PC-9 (cell line): Measurements from ENCODE around the gene NFYC. TPM values are rescaled to one million over a fixed set of nuclear protein-coding genes. Genes with fewer than 3 reads are reported as not detected.

Experiments used
- BruUV-seq: library from RNA; stranded (reverse); fragments of 400-500 nt; replicated peaks from 2 replicates; lab custom pipeline; 2021; lab: Mats Ljungman, UMichigan
- CTCF ChIA-PET: fragments of 300-600 bp; sonication (Branson Sonifier 250); formaldehyde crosslinking; loops from one replicate; lab custom pipeline; 2022; ENCODE audit warnings: antibody characterized with exemption; lab: Charles Lee
- POLR2A ChIA-PET: fragments of 300-600 bp; sonication (Branson Sonifier 250); formaldehyde crosslinking; loops from one replicate; lab custom pipeline; 2022; ENCODE audit warnings: antibody characterized with exemption; ENCODE audit not compliant: unreplicated experiment; lab: Charles Lee
- DNase-seq, 2 experiments: peaks; one replicate each; pipeline versions ENCODE4 v3.0.0 to v3.0.0-alpha.2; 2015 to 2022; ENCODE audit warnings: mixed read lengths in 1 of 2
- H2AFZ ChIP-seq: fragments of 200-600 bp; sonication (generic); 2 replicates; pipeline ENCODE4 v1.8.1; 2017; ENCODE audit warnings: antibody characterized with exemption
- H3F3A ChIP-seq: fragments of 200-600 bp; sonication (generic); 2 replicates; pipeline ENCODE4 v1.8.1; 2017; ENCODE audit warnings: antibody characterized with exemption, mild to moderate bottlenecking, low read depth; ENCODE audit not compliant: insufficient read depth
- H3K27ac ChIP-seq: fragments of 200-600 bp; sonication (generic); 2 replicates; pipeline ENCODE4 v1.6.1; 2016; ENCODE audit warnings: mixed run types
- H3K27me3 ChIP-seq: fragments of 200-600 bp; sonication (generic); 2 replicates; pipeline ENCODE4 v1.6.1; 2016; ENCODE audit warnings: low read depth, mixed run types; ENCODE audit not compliant: insufficient read depth
- H3K36me3 ChIP-seq: fragments of 200-600 bp; sonication (generic); 2 replicates; pipeline ENCODE4 v1.6.1; 2016; ENCODE audit warnings: low read depth, mixed run types
- H3K4me1 ChIP-seq: fragments of 200-600 bp; sonication (generic); replicated peaks from 2 replicates; pipeline ENCODE4 v1.6.1; 2016; ENCODE audit warnings: mixed run types; ENCODE audit not compliant: insufficient read depth
- H3K4me2 ChIP-seq: fragments of 200-600 bp; sonication (generic); 2 replicates; pipeline ENCODE4 v1.6.1; 2017; ENCODE audit warnings: mixed run types
- H3K4me3 ChIP-seq: fragments of 200-600 bp; sonication (generic); 2 replicates; pipeline ENCODE4 v1.6.1; 2016; ENCODE audit warnings: mixed run types
- H3K79me2 ChIP-seq: fragments of 200-600 bp; sonication (generic); 2 replicates; pipeline ENCODE4 v1.6.1; 2017; ENCODE audit warnings: low read depth, mixed run types
- H3K9me2 ChIP-seq: fragments of 200-600 bp; sonication (generic); 2 replicates; pipeline ENCODE4 v1.8.1; 2017; ENCODE audit warnings: mild to moderate bottlenecking; ENCODE audit not compliant: insufficient read depth
- H3K9me3 ChIP-seq: fragments of 200-600 bp; sonication (generic); 2 replicates; pipeline ENCODE4 v1.8.1; 2016; ENCODE audit warnings: low read depth; ENCODE audit not compliant: insufficient read depth
- H4K20me1 ChIP-seq: fragments of 200-600 bp; sonication (generic); 2 replicates; pipeline ENCODE4 v1.8.1; 2017; ENCODE audit not compliant: insufficient read depth
- CTCF ChIP-seq: fragments of 200-600 bp; sonication (generic); conservative IDR thresholded peaks from 2 replicates; pipeline ENCODE4 v1.6.1; 2017; ENCODE audit warnings: mixed run types, antibody characterized with exemption, mild to moderate bottlenecking, moderate library complexity
- EZH2 ChIP-seq: fragments of 200-600 bp; sonication (generic); IDR thresholded peaks from 2 replicates; pipeline ENCODE4 v1.8.0; 2017; ENCODE audit warnings: antibody characterized with exemption, low read depth
- intact Hi-C: fragments of 100-400 bp; cut with micrococcal nuclease; formaldehyde crosslinking; loops from one replicate; pipeline ENCODE4 v1.10.0; 2022; ENCODE audit not compliant: unreplicated experiment
- total RNA-seq: library from RNA; stranded (reverse); gene quantifications from 2 replicates; pipeline ENCODE4 v1.2.3, GENCODE V29; 2021

NFYC gene
- total RNA-seq, 1 experiment from 2014 or later = 91.1 TPM

- Histone ChIP-seq H3K4me1 (no peaks in the 10 kb centered on the region), H3K9me2 (no peaks in the 10 kb centered on the region), H2AFZ (no peak overlapping the region), H3K4me3 (no peak overlapping the region), H3K27ac (no peak overlapping the region), H3K4me2 (no peak overlapping the region), H3K79me2 (no peaks in the 10 kb centered on the region), H3K9me3 (no peaks in the 10 kb centered on the region), H3K36me3 (no peaks in the 10 kb centered on the region), H3K27me3 (no peaks in the 10 kb centered on the region), H3F3A (no peaks in the 10 kb centered on the region; the same call in 1 of the 2 replicates), H4K20me1 (no peaks in the 10 kb centered on the region)
- ChIA-PET POLR2A (interaction anchor here (0.8 kb wide), 1 partner anchor 90 kb away, joined by 10 read pairs; no protein-coding TSS in a partner anchor), CTCF (no interaction called here)
- no peak for DNase-seq
- TF ChIP-seq CTCF (no peak), EZH2 (no peak)
- intact Hi-C loops = no loop called here
- BruUV-seq = no TSS peak
Measured at GRCh38 chr1:40793617-40794016, 102.1 kb downstream of the NFYC start.

GRCh38 chr1:40794048-40794447 is 102.5 kb downstream of the NFYC start:
- POLR2A ChIA-PET = interaction anchor here (0.8 kb wide), 1 partner anchor 90 kb away, joined by 10 read pairs; no protein-coding TSS in a partner anchor
- Histone ChIP-seq H3K4me1 (no peaks in the 10 kb centered on the region), H3K27ac (no peak overlapping the region), H3K4me3 (no peak overlapping the region), H3K79me2 (no peaks in the 10 kb centered on the region), H2AFZ (no peak overlapping the region), H3K27me3 (no peaks in the 10 kb centered on the region), H3K9me2 (no peaks in the 10 kb centered on the region), H4K20me1 (no peaks in the 10 kb centered on the region), H3K9me3 (no peaks in the 10 kb centered on the region), H3F3A (no peaks in the 10 kb centered on the region; the same call in 1 of the 2 replicates), H3K4me2 (no peak overlapping the region), H3K36me3 (no peaks in the 10 kb centered on the region)
- BruUV-seq = no TSS peak
- DNase-seq = no peak
- intact Hi-C loops = no loop called here
- CTCF ChIA-PET = no interaction called here
- TF ChIP-seq CTCF (no peak), EZH2 (no peak)

DNA sequence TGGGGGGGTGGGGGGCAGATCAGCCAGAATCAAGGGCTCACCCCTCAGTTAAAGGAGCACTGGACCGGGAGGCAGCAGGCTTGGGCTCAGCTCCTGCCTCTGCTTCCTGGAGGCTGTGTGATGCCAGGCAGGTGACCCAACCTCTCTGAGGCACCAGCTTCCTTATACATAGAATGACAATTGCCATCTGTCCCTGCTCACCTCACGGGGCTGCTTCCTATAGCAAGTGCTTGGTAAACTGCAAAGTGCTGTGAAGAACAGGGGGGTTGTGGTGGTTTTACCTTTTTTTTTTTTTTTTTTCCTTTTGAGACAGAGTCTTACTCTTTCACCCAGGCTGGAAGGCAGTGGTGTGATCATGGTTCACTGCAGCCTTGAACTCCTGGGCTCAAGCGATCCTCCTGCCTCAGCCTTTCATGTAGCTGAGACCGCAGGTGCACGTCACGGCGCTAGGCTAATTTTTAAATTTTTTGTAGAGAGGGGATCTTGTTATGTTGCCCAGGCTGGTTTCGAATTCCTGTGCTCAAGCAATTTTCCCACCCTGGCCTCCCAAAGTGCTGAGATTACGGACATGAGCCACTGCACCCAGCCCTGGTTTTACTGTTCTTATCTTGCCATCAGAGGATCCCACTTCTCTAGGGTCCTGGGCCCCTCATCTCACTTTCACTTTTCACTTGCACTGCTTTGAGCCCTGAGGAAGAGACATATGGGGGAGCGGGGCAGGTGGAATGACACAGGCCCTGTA is 103.6 kb downstream of the NFYC start:
- Histone ChIP-seq H3K9me3 (no peaks in the 10 kb centered on the region), H3K79me2 (no peaks in the 10 kb centered on the region), H3K27ac (no peak overlapping the region), H3K27me3 (no peaks in the 10 kb centered on the region), H3F3A (no peaks in the 10 kb centered on the region; the same call in 1 of the 2 replicates), H3K36me3 (no peaks in the 10 kb centered on the region), H3K9me2 (no peaks in the 10 kb centered on the region), H3K4me3 (no peak overlapping the region), H2AFZ (no peak overlapping the region), H3K4me1 (no peaks in the 10 kb centered on the region), H4K20me1 (no peaks in the 10 kb centered on the region), H3K4me2 (no peak overlapping the region)
- intact Hi-C loops = no loop called here
- TF ChIP-seq EZH2 (no peak), CTCF (no peak)
- no peak for DNase-seq
- ChIA-PET CTCF (interaction anchor here (0.5 to 0.7 kb wide), 2 partner anchors 169 to 1736 kb away, joined by 3 to 11 read pairs; no protein-coding TSS in a partner anchor), POLR2A (no interaction called here)
- BruUV-seq = no TSS peak
